GM12801 (cell line): ENCODE data around the gene C1QB.

Experiments used
- TF ChIP-seq, protein P1 (sequence below): IDR thresholded peaks from one replicate; pipeline ENCODE4 v1.5.1; 2011; ENCODE audit warnings: control low read depth; ENCODE audit not compliant: insufficient read length; ENCODE audit errors: extremely low read depth

C1QB gene

GRCh38 chr1:22704440-22705067 is 51.5 kb downstream of the C1QB start:
- TF ChIP-seq, protein P1, sequence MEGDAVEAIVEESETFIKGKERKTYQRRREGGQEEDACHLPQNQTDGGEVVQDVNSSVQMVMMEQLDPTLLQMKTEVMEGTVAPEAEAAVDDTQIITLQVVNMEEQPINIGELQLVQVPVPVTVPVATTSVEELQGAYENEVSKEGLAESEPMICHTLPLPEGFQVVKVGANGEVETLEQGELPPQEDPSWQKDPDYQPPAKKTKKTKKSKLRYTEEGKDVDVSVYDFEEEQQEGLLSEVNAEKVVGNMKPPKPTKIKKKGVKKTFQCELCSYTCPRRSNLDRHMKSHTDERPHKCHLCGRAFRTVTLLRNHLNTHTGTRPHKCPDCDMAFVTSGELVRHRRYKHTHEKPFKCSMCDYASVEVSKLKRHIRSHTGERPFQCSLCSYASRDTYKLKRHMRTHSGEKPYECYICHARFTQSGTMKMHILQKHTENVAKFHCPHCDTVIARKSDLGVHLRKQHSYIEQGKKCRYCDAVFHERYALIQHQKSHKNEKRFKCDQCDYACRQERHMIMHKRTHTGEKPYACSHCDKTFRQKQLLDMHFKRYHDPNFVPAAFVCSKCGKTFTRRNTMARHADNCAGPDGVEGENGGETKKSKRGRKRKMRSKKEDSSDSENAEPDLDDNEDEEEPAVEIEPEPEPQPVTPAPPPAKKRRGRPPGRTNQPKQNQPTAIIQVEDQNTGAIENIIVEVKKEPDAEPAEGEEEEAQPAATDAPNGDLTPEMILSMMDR = no peak

DNA sequence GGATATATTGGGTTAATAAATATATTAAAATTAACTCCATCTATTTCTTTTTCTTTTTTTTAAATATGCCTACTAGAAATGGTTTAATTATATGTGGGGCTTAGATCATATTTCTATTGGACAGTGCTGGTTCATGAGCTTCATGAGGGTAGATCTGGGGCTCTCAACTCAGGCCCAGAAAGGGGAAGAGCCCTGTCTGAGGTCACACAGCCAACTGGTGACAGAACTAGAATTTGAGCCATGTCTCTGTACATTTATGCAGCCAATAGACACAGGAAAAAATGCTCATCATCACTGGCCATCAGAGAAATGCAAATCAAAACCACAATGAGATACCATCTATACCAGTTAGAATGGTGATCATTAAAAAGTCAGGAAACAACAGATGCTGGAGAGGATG is 52.5 kb downstream of the C1QB start:
- TF ChIP-seq, protein P1 = no peak

- TF ChIP-seq, protein P1 = no peak
These were observed 55.7 kb downstream of the C1QB start for GRCh38 chr1:22708777-22709176.

- TF ChIP-seq, protein P1 = no peak
These were observed 56.2 kb downstream of the C1QB start for GRCh38 chr1:22709227-22709626.

DNA sequence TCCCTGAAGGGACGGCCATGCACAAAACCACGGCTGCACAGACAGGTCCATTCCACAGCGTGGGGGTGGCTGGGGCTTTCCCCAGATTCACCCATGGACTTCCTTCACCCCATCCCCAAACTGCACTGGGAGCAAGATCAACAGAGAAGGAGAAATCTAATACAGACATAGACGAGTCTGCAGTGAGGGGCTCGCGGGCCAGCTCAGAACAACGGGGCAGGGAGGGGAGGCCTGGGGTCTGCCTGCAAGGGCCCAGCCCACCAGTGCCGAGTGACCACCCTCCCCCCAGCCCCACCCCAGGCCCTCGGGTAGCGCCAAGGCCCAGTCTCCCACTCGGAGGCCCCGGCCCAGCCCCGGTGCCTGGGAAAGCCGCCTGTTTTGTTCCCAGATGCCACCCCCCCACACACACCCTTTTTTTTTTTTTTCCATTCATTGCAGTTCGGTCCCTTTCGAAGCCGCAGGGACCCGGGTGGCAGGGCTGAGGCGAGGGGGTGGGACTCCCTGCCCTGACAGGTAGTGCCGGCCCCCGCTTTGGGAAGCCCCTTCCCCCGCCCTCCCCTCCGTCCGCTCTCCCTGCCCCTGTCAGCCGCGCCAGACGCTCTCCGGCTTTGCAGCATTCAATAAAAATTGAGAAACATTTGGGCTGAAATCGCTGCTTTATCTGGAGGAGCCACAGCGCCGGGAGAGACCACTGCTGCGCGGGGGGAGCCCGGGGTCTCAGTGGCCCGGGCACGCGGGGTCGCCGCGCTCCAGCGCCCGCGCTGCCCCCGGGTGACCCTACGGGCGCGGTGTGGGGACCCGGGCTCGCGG is 57.1 kb downstream of the C1QB start:
- TF ChIP-seq, protein P1 = no peak

DNA sequence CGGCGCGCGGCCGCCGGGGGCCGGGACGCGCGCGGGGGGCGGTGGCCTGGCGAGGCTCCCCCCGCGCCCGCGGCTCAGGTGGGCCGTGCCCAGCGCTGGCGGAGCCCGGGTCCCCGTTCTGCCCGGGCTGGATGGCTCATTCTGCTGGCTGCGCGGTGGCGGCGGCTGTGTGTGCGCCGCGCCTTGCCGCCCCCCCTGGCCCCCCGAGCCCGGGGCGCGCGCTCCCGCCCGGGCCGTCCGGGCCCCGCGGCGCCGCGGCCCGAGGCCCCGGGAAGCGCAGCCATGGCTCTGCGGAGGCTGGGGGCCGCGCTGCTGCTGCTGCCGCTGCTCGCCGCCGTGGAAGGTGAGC is 57.6 kb downstream of the C1QB start, which contains the start of gene EPHB2:
TSS of gene EPHB2 (plus strand) at position 139 of the 349 bp plus-strand sequence. CDS start at position 283, 144 bp downstream.
- TF ChIP-seq, protein P1 = no peak

- TF ChIP-seq, protein P1 = no peak
These were observed 58.0 kb downstream of the C1QB start for GRCh38 chr1:22711071-22711470.
